Hepatocyte (in vitro differentiated cells): Measurements from ENCODE around the gene LRRC28. TPM values are rescaled to one million over a fixed set of nuclear protein-coding genes. Genes with fewer than 3 reads are reported as not detected.

Experiments
- DNase-seq: peaks from one replicate; pipeline ENCODE4 v3.0.0-alpha.2; 2016; ENCODE audit warnings: low spot score
- H2AFZ ChIP-seq: fragments of 200-600 bp; sonication (generic); 2 replicates; pipeline ENCODE4 v1.6.0; 2016; ENCODE audit warnings: antibody characterized with exemption, mild to moderate bottlenecking
- H3K27ac ChIP-seq: fragments of 200-600 bp; sonication (generic); 2 replicates; pipeline ENCODE4 v1.5.1; 2016; ENCODE audit warnings: mild to moderate bottlenecking
- H3K27me3 ChIP-seq: fragments of 200-600 bp; sonication (generic); 2 replicates; pipeline ENCODE4 v1.6.1; 2016
- H3K36me3 ChIP-seq: fragments of 200-600 bp; sonication (generic); replicated peaks from 2 replicates; pipeline ENCODE4 v1.5.1; 2016; ENCODE audit warnings: low read depth; ENCODE audit not compliant: insufficient read depth
- H3K4me1 ChIP-seq: fragments of 200-600 bp; sonication (generic); 2 replicates; pipeline ENCODE4 v1.5.1; 2016; ENCODE audit warnings: mild to moderate bottlenecking, moderate library complexity; ENCODE audit not compliant: insufficient read depth
- H3K4me2 ChIP-seq: fragments of 200-600 bp; sonication (generic); 2 replicates; pipeline ENCODE4 v1.6.0; 2016
- H3K4me3 ChIP-seq: fragments of 200-600 bp; sonication (generic); 2 replicates; pipeline ENCODE4 v1.5.1; 2016; ENCODE audit warnings: mild to moderate bottlenecking
- H3K79me2 ChIP-seq: fragments of 200-600 bp; sonication (generic); 2 replicates; pipeline ENCODE4 v1.6.0; 2017; ENCODE audit warnings: mild to moderate bottlenecking
- H3K9me2 ChIP-seq: fragments of 200-600 bp; sonication (generic); replicated peaks from 2 replicates; pipeline ENCODE4 v1.6.0; 2017; ENCODE audit warnings: mild to moderate bottlenecking; ENCODE audit not compliant: insufficient read depth
- H3K9me3 ChIP-seq: fragments of 200-600 bp; sonication (generic); 2 replicates; pipeline ENCODE4 v1.5.1; 2016; ENCODE audit warnings: low read depth, mild to moderate bottlenecking
- H4K20me1 ChIP-seq: fragments of 200-600 bp; sonication (generic); 2 replicates; pipeline ENCODE4 v1.6.0; 2016; ENCODE audit warnings: mild to moderate bottlenecking; ENCODE audit not compliant: insufficient read depth, poor library complexity, severe bottlenecking
- CTCF ChIP-seq: fragments of 200-600 bp; sonication (generic); IDR thresholded peaks from 2 replicates; pipeline ENCODE4 v1.5.1; 2016; ENCODE audit warnings: antibody characterized with exemption, mild to moderate bottlenecking; ENCODE audit not compliant: poor library complexity
- EZH2 ChIP-seq: fragments of 200-600 bp; sonication (generic); IDR thresholded peaks from 2 replicates; pipeline ENCODE4 v1.6.1; 2016; ENCODE audit warnings: antibody characterized with exemption, mild to moderate bottlenecking, borderline replicate concordance
- EZH2phosphoT487 ChIP-seq: fragments of 200-600 bp; sonication (generic); IDR thresholded peaks from one replicate; pipeline ENCODE4 v1.6.1; 2018; ENCODE audit warnings: antibody characterized with exemption, mild to moderate bottlenecking, low read depth, moderate library complexity; ENCODE audit not compliant: unreplicated experiment, severe bottlenecking
- WGBS: methylation state at CpG from one replicate; pipeline ENCODE4 v1.1.6; 2016; ENCODE audit warnings: low lambda C conversion rate; ENCODE audit errors: missing lambda C conversion rate; 5-methylcytosine and 5-hydroxymethylcytosine counted together
- polyA plus RNA-seq: library from polyadenylated mRNA; unstranded; fragments of >200 nt; fragmentation: Nextera tagmentation; extraction: Ambion mirVana; gene quantifications from 2 replicates; pipeline ENCODE4 v1.2.1, GENCODE V29; 2016
- total RNA-seq: library from RNA; depleted of rRNA; stranded (reverse); fragments of >200 nt; gene quantifications from 2 replicates; pipeline ENCODE4 v1.2.3, GENCODE V29; 2014

The LRRC28 gene
- total and polyA plus RNA-seq, 2 experiments from 2014 or later, result 32.1 to 55.5 TPM

GRCh38 chr15:99275525-99276128 is 24.3 kb downstream of the LRRC28 start:
- H3K27ac ChIP-seq, result no peak overlapping the region
- H3K4me1 ChIP-seq, result no peaks in the 10 kb centered on the region
- TF ChIP-seq CTCF (no peak), EZH2phosphoT487 (no peak), EZH2 (no peak)
- no peaks in the 10 kb centered on the region for H3K9me2 ChIP-seq
- H2AFZ ChIP-seq, result no peak overlapping the region
- no peaks in the 10 kb centered on the region for H4K20me1 ChIP-seq
- DNase-seq, result no peak
- no peaks in the 10 kb centered on the region for H3K27me3 ChIP-seq
- no peak overlapping the region for H3K4me3 ChIP-seq
- no peak overlapping the region for H3K4me2 ChIP-seq
- H3K9me3 ChIP-seq, result no peaks in the 10 kb centered on the region
- H3K79me2 ChIP-seq, result peaks cover 4% of the 10 kb centered on the region
- WGBS, result 95% methylated on average over 9 of the region's 9 CpGs
- H3K36me3 ChIP-seq, result no peaks in the 10 kb centered on the region

GRCh38 chr15:99279290-99279689 is 28.0 kb downstream of the LRRC28 start:
- Histone ChIP-seq H3K36me3 (no peaks in the 10 kb centered on the region), H3K4me2 (no peak overlapping the region), H3K9me3 (no peaks in the 10 kb centered on the region), H3K9me2 (no peaks in the 10 kb centered on the region), H2AFZ (no peak overlapping the region), H3K79me2 (peaks cover 2% of the 10 kb centered on the region), H3K27ac (no peak overlapping the region), H3K27me3 (no peaks in the 10 kb centered on the region), H4K20me1 (no peaks in the 10 kb centered on the region), H3K4me1 (no peaks in the 10 kb centered on the region), H3K4me3 (no peak overlapping the region)
- WGBS, result 73% methylated on average over 3 of the region's 3 CpGs
- TF ChIP-seq EZH2phosphoT487, result no peak
- DNase-seq, result no peak

GRCh38 chr15:99279827-99280226 is 28.5 kb downstream of the LRRC28 start:
- Histone ChIP-seq H3K4me3 (no peak overlapping the region), H4K20me1 (no peaks in the 10 kb centered on the region), H3K9me2 (no peaks in the 10 kb centered on the region), H3K4me2 (no peak overlapping the region), H3K9me3 (no peaks in the 10 kb centered on the region), H3K79me2 (no peaks in the 10 kb centered on the region), H3K36me3 (no peaks in the 10 kb centered on the region), H3K4me1 (no peaks in the 10 kb centered on the region), H2AFZ (no peak overlapping the region), H3K27me3 (no peaks in the 10 kb centered on the region), H3K27ac (no peak overlapping the region)
- WGBS, result 95% methylated on average over 3 of the region's 3 CpGs
- TF ChIP-seq EZH2 (no peak), CTCF (no peak), EZH2phosphoT487 (no peak)
- DNase-seq, result no peak

GRCh38 chr15:99282121-99282520 is 30.8 kb downstream of the LRRC28 start:
- H3K9me2 ChIP-seq, result no peaks in the 10 kb centered on the region
- DNase-seq, result no peak
- H3K36me3 ChIP-seq, result no peaks in the 10 kb centered on the region
- no peaks in the 10 kb centered on the region for H3K9me3 ChIP-seq
- H3K27me3 ChIP-seq, result no peaks in the 10 kb centered on the region
- H3K27ac ChIP-seq, result no peak overlapping the region
- H3K79me2 ChIP-seq, result no peaks in the 10 kb centered on the region
- no peaks in the 10 kb centered on the region for H3K4me1 ChIP-seq
- no peaks in the 10 kb centered on the region for H4K20me1 ChIP-seq
- H3K4me3 ChIP-seq, result no peak overlapping the region
- no peak overlapping the region for H2AFZ ChIP-seq
- TF ChIP-seq CTCF, result no peak
- H3K4me2 ChIP-seq, result no peak overlapping the region
